ENCODE results near the gene SLC6A11.

- no peak for TF ChIP-seq CTCF (CRISPR knock-in tag; IDR thresholded peaks at IDR 0.05)
- no peak for TF ChIP-seq CREB3 (CRISPR knock-in tag; IDR thresholded peaks at IDR 0.05)
- TF ChIP-seq NR1H2 (CRISPR knock-in tag; IDR thresholded peaks at IDR 0.05; ENCODE audit: borderline replicate concordance, low read depth): no peak
- no peak for TF ChIP-seq SMARCE1 (IDR thresholded peaks at IDR 0.05; ENCODE audit: borderline replicate concordance)
- no peak for TF ChIP-seq ELF1 (CRISPR knock-in tag; IDR thresholded peaks at IDR 0.05)
Measured at GRCh38 chr3:10988001-10988665, 172.1 kb downstream of the SLC6A11 start.

Data from HepG2 (cell line).